ENCODE measurements around the gene ALG9.

The ALG9 gene

DNA sequence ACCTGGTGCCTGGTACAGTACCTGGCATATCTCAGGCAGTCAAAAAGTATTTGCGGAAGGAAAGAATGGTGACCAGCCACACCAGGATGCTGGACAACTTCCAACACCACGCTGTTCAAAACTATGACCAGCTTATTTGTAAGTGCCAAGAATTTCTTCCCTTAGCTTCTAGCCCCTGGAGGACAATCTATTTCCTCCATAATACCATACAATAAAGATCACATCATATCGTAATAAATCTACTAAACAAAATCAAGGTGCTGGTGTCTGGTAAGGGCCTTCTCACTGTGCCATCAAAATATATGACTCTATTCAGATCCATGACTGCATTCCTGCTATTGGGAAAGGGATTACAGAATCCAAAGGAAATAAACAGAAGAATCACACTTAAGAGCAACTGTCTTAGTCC is 51.5 kb downstream of the ALG9 start:
- H3K4me3 ChIP-seq (ENCODE audit: control insufficient read depth, low read depth, low read length), result no peak overlapping the region
- TF ChIP-seq, protein P1, sequence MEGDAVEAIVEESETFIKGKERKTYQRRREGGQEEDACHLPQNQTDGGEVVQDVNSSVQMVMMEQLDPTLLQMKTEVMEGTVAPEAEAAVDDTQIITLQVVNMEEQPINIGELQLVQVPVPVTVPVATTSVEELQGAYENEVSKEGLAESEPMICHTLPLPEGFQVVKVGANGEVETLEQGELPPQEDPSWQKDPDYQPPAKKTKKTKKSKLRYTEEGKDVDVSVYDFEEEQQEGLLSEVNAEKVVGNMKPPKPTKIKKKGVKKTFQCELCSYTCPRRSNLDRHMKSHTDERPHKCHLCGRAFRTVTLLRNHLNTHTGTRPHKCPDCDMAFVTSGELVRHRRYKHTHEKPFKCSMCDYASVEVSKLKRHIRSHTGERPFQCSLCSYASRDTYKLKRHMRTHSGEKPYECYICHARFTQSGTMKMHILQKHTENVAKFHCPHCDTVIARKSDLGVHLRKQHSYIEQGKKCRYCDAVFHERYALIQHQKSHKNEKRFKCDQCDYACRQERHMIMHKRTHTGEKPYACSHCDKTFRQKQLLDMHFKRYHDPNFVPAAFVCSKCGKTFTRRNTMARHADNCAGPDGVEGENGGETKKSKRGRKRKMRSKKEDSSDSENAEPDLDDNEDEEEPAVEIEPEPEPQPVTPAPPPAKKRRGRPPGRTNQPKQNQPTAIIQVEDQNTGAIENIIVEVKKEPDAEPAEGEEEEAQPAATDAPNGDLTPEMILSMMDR (conservative IDR thresholded peaks at IDR 0.05; ENCODE audit: control insufficient read depth, insufficient read depth, low read depth, low read length), result no peak
- DNase-seq (ENCODE audit: low read depth), result peak; percentile 85

DNA sequence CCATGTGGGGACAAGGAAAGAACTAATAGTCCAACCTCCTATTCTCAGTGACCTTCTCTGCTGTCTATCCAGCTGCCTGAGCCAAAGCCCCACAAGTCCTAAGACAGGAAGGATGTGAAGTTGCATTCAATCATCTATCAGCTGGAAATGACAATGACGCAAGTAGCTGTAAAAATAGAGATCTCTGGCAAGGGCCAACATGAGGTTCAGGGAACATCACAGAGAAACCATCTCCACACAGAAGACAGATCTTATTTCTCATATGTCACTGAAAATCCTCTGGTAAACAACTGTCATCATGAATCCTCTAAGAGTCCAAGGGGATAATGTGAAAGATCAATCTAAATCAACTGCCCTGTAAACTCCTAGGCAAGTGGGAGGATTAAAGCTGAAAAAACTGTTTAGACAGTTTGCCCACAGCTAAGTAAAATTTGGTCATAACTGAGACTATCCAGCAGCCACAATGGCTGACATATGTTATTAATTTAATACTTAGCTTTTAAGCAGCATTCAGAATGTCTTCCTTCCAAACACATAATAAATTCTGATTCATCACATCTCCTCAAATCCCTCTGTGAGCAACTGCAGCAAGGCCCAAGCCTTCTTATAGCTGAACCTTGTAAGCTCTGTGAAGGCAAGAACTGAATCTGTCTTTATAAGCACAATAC is 52.1 kb downstream of the ALG9 start:
- no peak overlapping the region for H3K4me3 ChIP-seq (ENCODE audit: control insufficient read depth, low read depth, low read length)
- TF ChIP-seq, protein P1 (conservative IDR thresholded peaks at IDR 0.05; ENCODE audit: control insufficient read depth, insufficient read depth, low read depth, low read length), result no peak
- peak; percentile 97 for DNase-seq (ENCODE audit: low read depth)

DNA sequence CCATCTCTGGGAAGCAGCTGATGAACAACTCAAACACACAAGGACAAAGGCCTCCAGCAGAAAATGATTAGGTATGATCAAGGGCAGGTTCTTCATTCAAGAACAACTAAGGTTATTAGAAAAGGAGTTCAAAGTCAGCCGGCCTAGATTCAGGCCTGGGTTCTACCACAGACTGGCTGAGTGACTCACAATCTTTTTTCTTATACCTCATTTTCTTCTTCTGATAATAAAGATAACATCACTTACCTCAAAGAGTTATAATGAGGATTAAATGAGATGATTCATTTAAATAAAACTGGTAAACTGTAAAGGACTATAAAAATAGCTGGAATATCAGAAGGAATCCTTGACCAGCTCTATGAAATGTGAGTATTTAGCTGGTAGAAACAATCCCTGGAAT is 55.9 kb downstream of the ALG9 start:
- no peak for DNase-seq (ENCODE audit: low read depth)
- no peak overlapping the region for H3K4me3 ChIP-seq (ENCODE audit: control insufficient read depth, low read depth, low read length)
- TF ChIP-seq, protein P1 (conservative IDR thresholded peaks at IDR 0.05; ENCODE audit: control insufficient read depth, insufficient read depth, low read depth, low read length), result no peak

DNA sequence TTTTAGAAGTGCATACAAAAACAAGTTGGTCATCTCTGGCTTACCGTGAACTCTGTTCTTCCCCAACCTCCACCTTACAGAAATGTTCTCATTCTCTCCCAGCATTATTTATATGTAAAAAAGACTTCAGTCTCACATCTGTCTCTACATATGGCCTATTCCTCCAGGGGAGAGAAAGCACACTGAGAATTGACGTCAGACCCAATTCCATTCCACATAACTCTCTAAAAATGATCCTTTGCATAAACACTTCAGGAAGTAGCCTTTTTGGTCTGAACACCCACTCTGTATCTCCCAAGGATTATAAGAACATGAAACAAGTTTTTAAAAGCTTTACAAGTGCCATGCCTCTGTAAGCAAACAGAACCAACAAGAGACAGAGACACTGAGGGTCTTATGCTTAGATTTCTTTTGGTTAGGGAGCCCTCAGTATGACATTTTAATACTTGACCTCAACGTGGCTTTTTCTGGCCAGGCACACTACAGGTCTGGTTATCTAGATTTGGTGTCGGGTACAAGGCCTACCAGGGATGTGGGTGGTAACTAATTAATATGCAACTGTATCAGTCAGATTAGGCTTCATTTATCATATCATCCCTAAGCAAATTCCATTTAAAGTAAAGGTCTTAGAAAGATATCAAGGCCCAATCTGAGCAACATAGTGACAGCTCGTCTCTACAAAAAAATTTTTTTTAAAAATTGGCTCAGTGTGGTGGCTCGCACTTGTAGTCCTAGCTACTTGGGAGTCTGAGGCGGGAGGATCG is 56.6 kb downstream of the ALG9 start:
- H3K4me3 ChIP-seq (ENCODE audit: control insufficient read depth, low read depth, low read length), result no peak overlapping the region
- TF ChIP-seq, protein P1 (conservative IDR thresholded peaks at IDR 0.05; ENCODE audit: control insufficient read depth, insufficient read depth, low read depth, low read length), result no peak
- DNase-seq (ENCODE audit: low read depth), result peak; percentile 72

DNA sequence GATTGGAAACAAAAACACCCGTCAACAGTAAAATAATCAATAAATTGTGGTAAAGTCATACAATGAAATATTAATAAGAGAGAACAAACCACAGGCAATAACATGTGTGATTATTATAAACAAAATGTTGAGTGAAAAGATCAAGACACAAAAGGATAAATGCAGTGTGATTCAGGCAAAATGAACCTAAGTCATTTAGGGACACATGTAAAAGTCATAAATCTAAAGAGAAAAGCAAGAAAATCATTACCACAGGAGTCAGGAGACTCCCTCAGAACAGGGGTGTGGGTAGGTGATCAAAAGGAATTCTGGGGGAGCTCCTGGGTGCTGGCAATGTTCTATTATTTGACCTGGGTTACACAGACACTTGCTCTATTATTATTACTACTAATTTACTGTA is 57.3 kb downstream of the ALG9 start:
- H3K4me3 ChIP-seq (ENCODE audit: control insufficient read depth, low read depth, low read length), result no peak overlapping the region
- TF ChIP-seq, protein P1 (conservative IDR thresholded peaks at IDR 0.05; ENCODE audit: control insufficient read depth, insufficient read depth, low read depth, low read length), result no peak
- no peak for DNase-seq (ENCODE audit: low read depth)

DNA sequence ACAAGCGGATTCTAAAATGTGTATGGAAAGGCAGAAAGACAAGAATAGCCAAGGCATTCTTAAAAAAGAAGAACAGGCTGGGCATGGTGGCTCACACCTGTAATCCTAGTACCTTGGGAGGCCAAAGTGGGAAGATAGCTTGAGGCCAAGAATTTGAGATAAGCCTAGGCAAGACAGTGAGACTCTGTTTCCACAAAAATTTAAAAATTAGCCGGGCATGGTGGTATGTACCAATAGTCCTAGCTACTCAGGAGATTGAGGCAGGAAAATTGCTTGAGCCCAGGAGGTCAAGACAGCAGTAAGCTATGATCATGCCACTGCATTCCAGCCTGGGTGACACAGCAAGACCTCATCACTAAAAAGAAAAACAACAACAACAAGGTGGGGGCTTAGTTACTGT is 59.2 kb downstream of the ALG9 start:
- no peak for DNase-seq (ENCODE audit: low read depth)
- TF ChIP-seq, protein P1 (conservative IDR thresholded peaks at IDR 0.05; ENCODE audit: control insufficient read depth, insufficient read depth, low read depth, low read length), result no peak
- no peak overlapping the region for H3K4me3 ChIP-seq (ENCODE audit: control insufficient read depth, low read depth, low read length)

Measured in fibroblast of mammary gland (primary cell).